CD8-positive, alpha-beta memory T cell (primary cell): ENCODE measurements around the gene GPT2. TPM values are rescaled to one million over a fixed set of nuclear protein-coding genes. Genes with fewer than 3 reads are reported as not detected.

Experiments
- CTCF ChIA-PET: fragments of 350-600 bp; sonication (Branson Sonifier 250); formaldehyde crosslinking; loops from one replicate; lab custom pipeline; 2021; ENCODE audit warnings: antibody characterized with exemption; lab: Charles Lee
- POLR2A ChIA-PET: fragments of 350-600 bp; sonication (Branson Sonifier 250); formaldehyde crosslinking; loops from one replicate; lab custom pipeline; 2021; ENCODE audit warnings: antibody characterized with exemption; lab: Charles Lee
- DNase-seq, 5 donors: peaks; one replicate each; pipeline versions ENCODE4 v3.0.0 to v3.0.0-alpha.2; 2020 to 2022; ENCODE audit warnings: mixed read lengths in 1 of 5
- H3K27ac ChIP-seq: one replicate; pipeline ENCODE4 v1.7.0; 2013; ENCODE audit warnings: low read depth, mild to moderate bottlenecking, low read length, moderate library complexity
- H3K27me3 ChIP-seq: 2 replicates; pipeline ENCODE4 v1.7.0; 2013; ENCODE audit warnings: low read length, mild to moderate bottlenecking; ENCODE audit not compliant: insufficient read depth, poor library complexity, severe bottlenecking
- H3K36me3 ChIP-seq: 2 replicates; pipeline ENCODE4 v1.7.0; 2013; ENCODE audit warnings: mild to moderate bottlenecking, low read length, moderate library complexity; ENCODE audit not compliant: insufficient read depth
- H3K4me1 ChIP-seq: 2 replicates; pipeline ENCODE4 v1.7.0; 2013; ENCODE audit warnings: mild to moderate bottlenecking, low read length, moderate library complexity; ENCODE audit not compliant: insufficient read depth
- H3K4me3 ChIP-seq: 2 replicates; pipeline ENCODE4 v1.7.0; 2013; ENCODE audit warnings: mild to moderate bottlenecking, low read length
- H3K9me3 ChIP-seq: 2 replicates; pipeline ENCODE4 v1.7.0; 2013; ENCODE audit warnings: mild to moderate bottlenecking, low read length
- H3K27ac Mint-ChIP-seq, 8 donors: one replicate each; pipeline ENCODE4 v1.8.0; 2020 to 2021; ENCODE audit warnings: mixed read lengths in 8 of 8, mild to moderate bottlenecking in 6 of 8, inconsistent platforms in 3 of 8, moderate library complexity in 3 of 8
- H3K27me3 Mint-ChIP-seq, 2 donors: one replicate each; pipeline ENCODE4 v1.8.0; 2020 to 2021; ENCODE audit warnings: mixed read lengths in 2 of 2, mild to moderate bottlenecking in 1 of 2, moderate library complexity in 1 of 2
- H3K36me3 Mint-ChIP-seq, 3 donors: one replicate each; pipeline ENCODE4 v1.8.0; 2020 to 2021; ENCODE audit warnings: mixed read lengths in 3 of 3, inconsistent platforms in 1 of 3, mild to moderate bottlenecking in 1 of 3
- H3K4me1 Mint-ChIP-seq, 3 donors: one replicate each; pipeline ENCODE4 v1.8.0; 2020 to 2021; ENCODE audit warnings: mixed read lengths in 3 of 3, inconsistent platforms in 1 of 3, mild to moderate bottlenecking in 1 of 3
- H3K4me3 Mint-ChIP-seq, 7 donors: one replicate each; pipeline ENCODE4 v1.8.0; 2020 to 2021; ENCODE audit warnings: mixed read lengths in 7 of 7, mild to moderate bottlenecking in 6 of 7, moderate library complexity in 4 of 7, inconsistent platforms in 2 of 7
- H3K9me3 Mint-ChIP-seq, 5 donors: one replicate each; pipeline ENCODE4 v1.8.0; 2020 to 2022; ENCODE audit warnings: mixed read lengths in 5 of 5, mild to moderate bottlenecking in 3 of 5, moderate library complexity in 2 of 5, inconsistent platforms in 1 of 5
- polyA plus RNA-seq: library from polyadenylated mRNA; unstranded; fragments of 300-500 nt; fragmentation: Illumina TruSeq; gene quantifications from one replicate; pipeline ENCODE4 v1.2.3, GENCODE V29; 2021
- total RNA-seq, 2 experiments: library from RNA; stranded (reverse); gene quantifications; one replicate each; pipeline ENCODE4 v1.2.3, GENCODE V29; 2021

GPT2 gene
- total and polyA plus RNA-seq, 3 experiments from 2014 or later = 0.79 to 16.5 (median 12.5) TPM

DNA sequence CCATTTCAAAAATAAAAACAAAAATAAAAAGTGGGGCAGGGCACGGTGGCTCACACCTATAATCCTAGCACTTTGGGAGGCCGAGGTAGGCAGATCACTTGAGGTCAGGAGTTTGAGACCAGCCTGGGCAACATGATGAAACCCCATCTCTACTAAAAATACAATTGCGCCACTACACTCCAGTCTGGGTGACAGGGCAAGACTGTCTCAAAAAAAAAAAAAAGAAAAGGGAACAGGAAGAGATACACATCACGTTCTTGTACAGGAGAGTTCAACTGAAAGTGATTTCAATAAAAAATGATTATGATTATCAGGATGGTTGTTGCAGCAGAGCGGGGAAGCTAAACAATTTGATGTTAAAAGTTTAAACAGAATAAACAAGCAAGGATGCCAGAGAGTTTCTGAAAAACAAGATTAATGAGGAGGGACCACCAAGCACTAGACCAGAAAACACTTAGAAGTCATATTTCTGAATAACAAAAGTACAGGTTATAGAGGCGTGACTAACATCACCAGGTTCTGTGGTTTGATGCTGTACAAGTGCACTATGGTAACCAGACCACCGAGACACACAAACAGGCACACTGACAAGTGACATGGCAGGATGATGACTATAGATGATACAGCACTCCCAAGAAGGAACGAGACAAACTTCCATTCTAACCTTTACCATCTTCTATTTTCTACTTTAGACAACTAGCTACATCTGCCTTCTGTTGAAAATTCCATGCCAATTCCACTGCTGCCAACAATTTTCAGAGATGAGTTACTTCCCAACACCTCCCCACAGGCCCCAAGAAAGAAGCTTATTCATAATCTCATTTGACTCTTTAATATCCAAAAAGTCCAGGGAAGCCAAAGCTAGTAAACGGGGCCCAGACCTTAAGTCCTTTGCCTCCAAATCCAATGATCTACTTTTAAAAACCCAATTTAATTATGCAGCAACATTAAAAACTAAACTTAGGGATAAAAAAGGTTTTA, 77.5 kb downstream of the GPT2 start:
- no peak overlapping the region for H3K4me3 ChIP-seq
- H3K27ac ChIP-seq = peak overlapping the region; percentile 17
- H3K9me3 Mint-ChIP-seq = no peaks in the 10 kb centered on the region
- DNase-seq = peak in 4 of 5 donors; percentile 5 to 60 (median 52)
- H3K4me3 Mint-ChIP-seq = peak overlapping the region in 5 of 7 donors; percentile 24 to 57 (median 49)
- CTCF ChIA-PET = interaction anchor here (1.6 to 2.1 kb wide), 3 partner anchors 12 to 1203 kb away, joined by 4 to 8 read pairs (median 6); partner anchors contain the start of gene DNAJA2
- no peaks in the 10 kb centered on the region for H3K9me3 ChIP-seq
- POLR2A ChIA-PET = interaction anchor here (0.6 to 2.4 kb wide), 2 partner anchors 12 to 15 kb away, joined by 6 to 12 read pairs; partner anchors contain the start of gene DNAJA2
- peak overlapping the region; percentile 31 to 95 (median 87) for H3K27ac Mint-ChIP-seq
- peaks cover 78% of the 10 kb centered on the region for H3K36me3 ChIP-seq
- no peaks in the 10 kb centered on the region for H3K27me3 Mint-ChIP-seq
- peaks cover 6% of the 10 kb centered on the region for H3K4me1 ChIP-seq
- peaks cover 34 to 48% (median 38%) of the 10 kb centered on the region in 3 donors for H3K4me1 Mint-ChIP-seq
- no peaks in the 10 kb centered on the region for H3K27me3 ChIP-seq
- peaks cover 0 to 93% (median 21%) of the 10 kb centered on the region in 3 donors for H3K36me3 Mint-ChIP-seq

DNA sequence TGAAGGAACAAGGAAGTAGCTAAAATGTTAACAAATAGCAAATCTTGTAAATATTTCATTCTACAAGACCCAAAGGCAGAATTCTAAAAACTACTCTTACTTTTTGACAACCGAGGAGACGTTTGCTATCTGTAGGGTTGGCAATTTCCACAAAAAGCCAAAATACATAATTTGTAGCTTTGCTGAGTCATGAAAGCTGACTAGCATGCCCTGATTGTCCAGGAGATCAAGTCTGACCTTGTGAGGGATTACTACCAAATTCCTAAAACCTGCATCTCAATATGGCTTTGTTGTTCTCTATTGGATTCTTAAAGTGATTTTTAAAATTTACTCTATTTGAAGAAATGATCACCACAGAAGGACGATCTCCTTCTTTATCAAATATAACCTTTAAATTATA, 78.5 kb downstream of the GPT2 start:
- DNase-seq = no peak
- Mint-ChIP-seq H3K36me3 (peaks cover 6 to 93% (median 28%) of the 10 kb centered on the region in 3 donors), H3K4me1 (peaks cover 43 to 57% (median 47%) of the 10 kb centered on the region in 3 donors), H3K4me3 (peak overlapping the region in 1 of 7 donors; percentile 53), H3K27me3 (no peaks in the 10 kb centered on the region), H3K27ac (peak overlapping the region in 7 of 8 donors; percentile 80 to 95 (median 91)), H3K9me3 (no peaks in the 10 kb centered on the region)
- ChIA-PET CTCF (interaction anchor here (0.7 to 2.1 kb wide), 6 partner anchors 11 to 1202 kb away, joined by 3 to 8 read pairs (median 4); partner anchors contain the start of gene DNAJA2), POLR2A (interaction anchor here (0.6 to 2.4 kb wide), 2 partner anchors 11 to 14 kb away, joined by 6 to 12 read pairs; partner anchors contain the start of gene DNAJA2)
- H3K27ac ChIP-seq = no peak overlapping the region
- no peak overlapping the region for H3K4me3 ChIP-seq
- H3K9me3 ChIP-seq = no peaks in the 10 kb centered on the region
- peaks cover 78% of the 10 kb centered on the region for H3K36me3 ChIP-seq
- no peaks in the 10 kb centered on the region for H3K27me3 ChIP-seq
- H3K4me1 ChIP-seq = peaks cover 6% of the 10 kb centered on the region

DNA sequence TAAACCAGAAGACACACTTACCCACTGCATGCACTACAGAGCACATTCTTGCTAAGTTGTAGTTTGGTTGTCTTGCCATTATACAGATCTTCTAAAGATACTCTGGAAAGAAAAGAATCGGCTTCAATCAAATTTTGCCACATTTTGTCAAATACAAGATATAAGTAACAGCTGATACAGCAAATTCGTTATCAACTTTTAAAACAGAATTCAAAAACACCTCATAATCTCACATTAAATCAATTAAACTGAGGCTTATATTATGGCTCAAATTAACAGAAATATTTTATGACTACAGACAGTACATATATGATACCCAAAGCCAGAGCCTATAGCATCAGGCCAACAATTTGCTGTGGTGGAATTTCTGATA, 83.9 kb downstream of the GPT2 start:
- H3K4me1 Mint-ChIP-seq = peaks cover 61 to 74% (median 64%) of the 10 kb centered on the region in 3 donors

GRCh38 chr16:46970089-46970488, 85.9 kb downstream of the GPT2 start:
- ChIA-PET POLR2A (no interaction called here), CTCF (no interaction called here)
- peaks cover 15 to 75% (median 18%) of the 10 kb centered on the region in 3 donors for H3K36me3 Mint-ChIP-seq
- H3K4me1 ChIP-seq = peaks cover 41% of the 10 kb centered on the region
- peak overlapping the region in 5 of 8 donors; percentile 9 to 89 (median 46) for H3K27ac Mint-ChIP-seq
- peaks cover 0 to 1% of the 10 kb centered on the region in 2 donors for H3K27me3 Mint-ChIP-seq
- H3K4me3 Mint-ChIP-seq = peak overlapping the region in 2 of 7 donors; percentile 31 to 44
- H3K9me3 ChIP-seq = no peaks in the 10 kb centered on the region
- no peak overlapping the region for H3K4me3 ChIP-seq
- peaks cover 38% of the 10 kb centered on the region for H3K36me3 ChIP-seq
- no peaks in the 10 kb centered on the region for H3K27me3 ChIP-seq
- no peak overlapping the region for H3K27ac ChIP-seq
- H3K9me3 Mint-ChIP-seq = no peaks in the 10 kb centered on the region
- no peak for DNase-seq
- H3K4me1 Mint-ChIP-seq = peaks cover 66 to 74% (median 69%) of the 10 kb centered on the region in 3 donors

More for the DNA sequence above, 83.9 kb downstream of the GPT2 start:
- ChIA-PET CTCF (no interaction called here), POLR2A (no interaction called here)
- Histone ChIP-seq H3K36me3 (peaks cover 58% of the 10 kb centered on the region), H3K4me1 (peaks cover 33% of the 10 kb centered on the region), H3K27me3 (no peaks in the 10 kb centered on the region), H3K27ac (no peak overlapping the region), H3K4me3 (no peak overlapping the region), H3K9me3 (no peaks in the 10 kb centered on the region)
- H3K9me3 Mint-ChIP-seq = no peaks in the 10 kb centered on the region
- H3K36me3 Mint-ChIP-seq = peaks cover 15 to 87% (median 27%) of the 10 kb centered on the region in 3 donors
- DNase-seq = no peak
- H3K4me3 Mint-ChIP-seq = peak overlapping the region in 1 of 7 donors; percentile 34
- H3K27me3 Mint-ChIP-seq = no peaks in the 10 kb centered on the region
- H3K27ac Mint-ChIP-seq = peak overlapping the region in 2 of 8 donors; percentile 14 to 37

DNA sequence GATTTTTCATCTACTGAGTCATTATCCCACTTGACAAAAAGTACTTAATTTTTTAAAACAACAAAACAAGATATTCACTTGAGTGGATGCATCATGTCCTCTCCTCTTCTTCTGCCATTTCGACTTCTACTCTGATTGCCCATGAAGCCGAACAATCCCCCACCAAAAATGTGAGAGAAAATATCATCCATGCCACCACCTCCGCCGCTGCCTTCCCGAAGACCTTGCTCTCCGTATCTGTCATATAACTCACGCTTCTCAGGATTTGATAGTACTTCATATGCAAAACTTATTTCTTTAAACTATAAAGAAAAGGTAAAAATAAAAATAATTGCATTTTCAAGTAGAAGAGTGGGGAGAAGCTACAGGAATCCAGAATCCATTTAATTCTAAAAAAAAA, 87.1 kb downstream of the GPT2 start:
- Mint-ChIP-seq H3K36me3 (peaks cover 15 to 63% (median 18%) of the 10 kb centered on the region in 3 donors), H3K27ac (peak overlapping the region; percentile 52 to 93 (median 74))
- H3K4me1 ChIP-seq = peaks cover 41% of the 10 kb centered on the region

GRCh38 chr16:46972429-46973206, 88.5 kb downstream of the GPT2 start:
- no peaks in the 10 kb centered on the region for H3K27me3 ChIP-seq
- Mint-ChIP-seq H3K27me3 (peaks cover 0 to 1% of the 10 kb centered on the region in 2 donors), H3K9me3 (no peaks in the 10 kb centered on the region), H3K27ac (peak overlapping the region; percentile 89 to 99 (median 98)), H3K36me3 (peaks cover 9 to 50% (median 11%) of the 10 kb centered on the region in 3 donors), H3K4me1 (peaks cover 59 to 73% (median 71%) of the 10 kb centered on the region in 3 donors), H3K4me3 (peak overlapping the region; percentile 83 to 99 (median 90))
- DNase-seq = peak; percentile 37 to 62 (median 46)
- H3K4me3 ChIP-seq = peak overlapping the region; percentile 83
- POLR2A ChIA-PET = interaction anchor here (0.6 to 2.6 kb wide), 6 partner anchors 10 to 1637 kb away, joined by 3 to 12 read pairs (median 4); partner anchors contain the start of genes C16orf87, ITFG1, N4BP1 and PHKB
- H3K4me1 ChIP-seq = peaks cover 41% of the 10 kb centered on the region
- peak overlapping the region; percentile 87 for H3K27ac ChIP-seq
- CTCF ChIA-PET = interaction anchor here (2.8 to 3.0 kb wide), 2 partner anchors 65 to 169 kb away, joined by 8 to 14 read pairs; no protein-coding TSS in a partner anchor
- H3K9me3 ChIP-seq = no peaks in the 10 kb centered on the region
- peaks cover 19% of the 10 kb centered on the region for H3K36me3 ChIP-seq

More for the DNA sequence above, 87.1 kb downstream of the GPT2 start:
- Mint-ChIP-seq H3K4me3 (peak overlapping the region; percentile 33 to 76 (median 67)), H3K9me3 (no peaks in the 10 kb centered on the region), H3K27me3 (peaks cover 0 to 1% of the 10 kb centered on the region in 2 donors), H3K4me1 (peaks cover 70 to 77% (median 74%) of the 10 kb centered on the region in 3 donors)
- DNase-seq = no peak
- POLR2A ChIA-PET = no interaction called here
- H3K27ac ChIP-seq = no peak overlapping the region
- H3K9me3 ChIP-seq = no peaks in the 10 kb centered on the region
- peaks cover 32% of the 10 kb centered on the region for H3K36me3 ChIP-seq
- CTCF ChIA-PET = interaction anchor here (0.8 kb wide), 1 partner anchor 67 kb away, joined by 3 read pairs; no protein-coding TSS in a partner anchor
- H3K4me3 ChIP-seq = no peak overlapping the region
- H3K27me3 ChIP-seq = no peaks in the 10 kb centered on the region
